ENCODE results near the gene OLAH.
"Not testable (repeated sequence)": the region's sequence is repeated elsewhere in the genome, so short reads cannot be mapped to it uniquely, and the experiment has no call there.

The OLAH gene

GRCh38 chr10:15043674-15044073 is at the start of gene OLAH:
Gene OLAH, plus strand, starts transcription at chr10:15043943. Its CDS starts 3,346 bp downstream, at chr10:15047289.
- Histone ChIP-seq H3K4me1 (ENCODE audit: control insufficient read depth, insufficient read depth, low read length) (no peaks in the 10 kb centered on the region), H3K9me3 (ENCODE audit: control insufficient read depth, insufficient read depth, low read depth, low read length) (no peaks in the 10 kb centered on the region), H3K4me3 (ENCODE audit: low read depth, low read length) (no peak within 1 kb of the TSS), H3K36me3 (ENCODE audit: control insufficient read depth in 2 of 2, insufficient read depth in 1 of 2, low read length in 2 of 2) (no peaks in the 10 kb centered on the region), H3K27ac (ENCODE audit: extremely low read depth, low read depth, low read length) (no peak within 1 kb of the TSS)
- TF ChIP-seq SP7 (tag by site-specific recombination; IDR thresholded peaks at IDR 0.05) (no peak), ZSCAN30 (tag by site-specific recombination; IDR thresholded peaks at IDR 0.05) (no peak), ZXDB (tag by site-specific recombination; IDR thresholded peaks at IDR 0.05) (no peak), ZNF777 (tag by site-specific recombination; IDR thresholded peaks at IDR 0.05; ENCODE audit: borderline replicate concordance) (no peak), ZBTB7A (tag by site-specific recombination; IDR thresholded peaks at IDR 0.05; ENCODE audit: low read depth) (no peak), REPIN1 (tag by site-specific recombination; IDR thresholded peaks at IDR 0.05; ENCODE audit: low read depth) (no peak), ZNF394 (tag by site-specific recombination; IDR thresholded peaks at IDR 0.05; ENCODE audit: borderline replicate concordance) (no peak), ZNF510 (tag by site-specific recombination; IDR thresholded peaks at IDR 0.05; ENCODE audit: insufficient replicate concordance) (no peak), SCRT2 (tag by site-specific recombination; IDR thresholded peaks at IDR 0.05) (no peak)
- TF ChIP-seq, protein P1, sequence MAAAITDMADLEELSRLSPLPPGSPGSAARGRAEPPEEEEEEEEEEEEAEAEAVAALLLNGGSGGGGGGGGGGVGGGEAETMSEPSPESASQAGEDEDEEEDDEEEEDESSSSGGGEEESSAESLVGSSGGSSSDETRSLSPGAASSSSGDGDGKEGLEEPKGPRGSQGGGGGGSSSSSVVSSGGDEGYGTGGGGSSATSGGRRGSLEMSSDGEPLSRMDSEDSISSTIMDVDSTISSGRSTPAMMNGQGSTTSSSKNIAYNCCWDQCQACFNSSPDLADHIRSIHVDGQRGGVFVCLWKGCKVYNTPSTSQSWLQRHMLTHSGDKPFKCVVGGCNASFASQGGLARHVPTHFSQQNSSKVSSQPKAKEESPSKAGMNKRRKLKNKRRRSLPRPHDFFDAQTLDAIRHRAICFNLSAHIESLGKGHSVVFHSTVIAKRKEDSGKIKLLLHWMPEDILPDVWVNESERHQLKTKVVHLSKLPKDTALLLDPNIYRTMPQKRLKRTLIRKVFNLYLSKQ (tag by site-specific recombination; IDR thresholded peaks at IDR 0.05; ENCODE audit: borderline replicate concordance) = no peak
- ChIA-PET POLR2A (no interaction called here), CTCF (no interaction called here)

DNA sequence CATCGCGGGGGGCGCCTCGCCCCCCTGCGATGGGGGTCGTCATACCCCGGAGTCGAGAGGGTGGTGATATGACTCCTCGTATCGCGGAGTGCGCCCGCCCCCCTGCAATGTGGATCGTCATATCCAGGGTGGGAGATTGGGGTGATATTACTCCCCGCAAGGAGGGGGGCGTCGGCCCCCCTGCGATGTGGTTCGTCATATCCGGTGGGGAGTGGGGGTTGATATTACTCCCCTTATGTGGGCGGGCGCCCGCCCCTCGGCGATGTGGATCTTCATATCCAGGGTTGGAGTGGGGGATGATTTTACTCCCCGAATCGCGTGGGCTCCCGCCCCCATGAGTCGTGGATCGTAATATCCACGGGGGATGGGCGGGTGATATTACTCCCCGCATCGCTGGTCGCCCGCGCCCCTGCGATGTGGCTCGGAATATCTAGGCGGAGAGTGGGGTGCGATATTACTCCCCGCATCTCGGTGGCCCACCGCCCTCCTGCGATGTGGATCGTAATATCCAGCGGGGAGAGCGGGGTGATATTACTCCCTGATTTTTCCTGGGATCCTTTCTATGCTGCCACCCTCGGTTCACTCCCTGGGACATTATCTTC is 47.7 kb upstream of the OLAH start:
- TF ChIP-seq GLIS1 (tag by site-specific recombination; IDR thresholded peaks at IDR 0.05) = peak; percentile 32
- no peak for TF ChIP-seq RBAK (tag by site-specific recombination; IDR thresholded peaks at IDR 0.05)
- TF ChIP-seq ZNF585B (tag by site-specific recombination; IDR thresholded peaks at IDR 0.05) = no peak
- TF ChIP-seq, protein P2, sequence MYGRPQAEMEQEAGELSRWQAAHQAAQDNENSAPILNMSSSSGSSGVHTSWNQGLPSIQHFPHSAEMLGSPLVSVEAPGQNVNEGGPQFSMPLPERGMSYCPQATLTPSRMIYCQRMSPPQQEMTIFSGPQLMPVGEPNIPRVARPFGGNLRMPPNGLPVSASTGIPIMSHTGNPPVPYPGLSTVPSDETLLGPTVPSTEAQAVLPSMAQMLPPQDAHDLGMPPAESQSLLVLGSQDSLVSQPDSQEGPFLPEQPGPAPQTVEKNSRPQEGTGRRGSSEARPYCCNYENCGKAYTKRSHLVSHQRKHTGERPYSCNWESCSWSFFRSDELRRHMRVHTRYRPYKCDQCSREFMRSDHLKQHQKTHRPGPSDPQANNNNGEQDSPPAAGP (tag by site-specific recombination; IDR thresholded peaks at IDR 0.05) = no peak
- TF ChIP-seq ZNF623 (tag by site-specific recombination; IDR thresholded peaks at IDR 0.05) = no peak
- TF ChIP-seq CTCF (tag by site-specific recombination; IDR thresholded peaks at IDR 0.05) = no peak
- TF ChIP-seq ZNF37A (tag by site-specific recombination; IDR thresholded peaks at IDR 0.05) = no peak
- TF ChIP-seq ZNF626 (tag by site-specific recombination; IDR thresholded peaks at IDR 0.05) = no peak
- no peaks in the 10 kb centered on the region for H3K36me3 ChIP-seq (ENCODE audit: control insufficient read depth in 2 of 2, insufficient read depth in 1 of 2, low read length in 2 of 2)
- peak overlapping the region; percentile 37; the same call in 1 of the 2 replicates for H3K27ac ChIP-seq (ENCODE audit: extremely low read depth, low read depth, low read length)
- CTCF ChIA-PET = no interaction called here
- POLR2A ChIA-PET = no interaction called here
- no peaks in the 10 kb centered on the region for H3K9me3 ChIP-seq (ENCODE audit: control insufficient read depth, insufficient read depth, low read depth, low read length)
- peak overlapping the region; percentile 52 for H3K4me3 ChIP-seq (ENCODE audit: low read depth, low read length)
- H3K4me1 ChIP-seq (ENCODE audit: control insufficient read depth, insufficient read depth, low read length) = no peaks in the 10 kb centered on the region

GRCh38 chr10:15013530-15013929 is 30.2 kb upstream of the OLAH start:
- H3K4me1 ChIP-seq (ENCODE audit: control insufficient read depth, insufficient read depth, low read length); CTCF ChIA-PET; POLR2A ChIA-PET; H3K27ac ChIP-seq (ENCODE audit: extremely low read depth, low read depth, low read length); H3K36me3 ChIP-seq (ENCODE audit: control insufficient read depth in 2 of 2, insufficient read depth in 1 of 2, low read length in 2 of 2); H3K9me3 ChIP-seq (ENCODE audit: control insufficient read depth, insufficient read depth, low read depth, low read length); H3K4me3 ChIP-seq (ENCODE audit: low read depth, low read length): not testable (repeated sequence)
